Neuronal stem cell (in vitro differentiated cells): Measurements from ENCODE around the gene LPIN2.
"Not testable (repeated sequence)": the region's sequence is repeated elsewhere in the genome, so short reads cannot be mapped to it uniquely, and the experiment has no call there.

Experiments
- DNase-seq: peaks from one replicate; pipeline ENCODE4 v3.0.0-alpha.2; 2013; ENCODE audit warnings: low spot score
- H2AFZ ChIP-seq: one replicate; pipeline ENCODE4 v1.6.1; 2013; ENCODE audit warnings: mild to moderate bottlenecking, low read length, inconsistent platforms
- H2AK5ac ChIP-seq: 2 replicates; pipeline ENCODE4 v1.6.1; 2013; ENCODE audit warnings: low read depth, mild to moderate bottlenecking, inconsistent platforms, low read length, moderate library complexity, mixed read lengths
- H2BK120ac ChIP-seq: 2 replicates; pipeline ENCODE4 v1.6.1; 2013; ENCODE audit warnings: low read depth, mild to moderate bottlenecking, inconsistent platforms, low read length, moderate library complexity, mixed read lengths
- H2BK12ac ChIP-seq: one replicate; pipeline ENCODE4 v1.6.1; 2013; ENCODE audit warnings: low read length, inconsistent platforms
- H2BK15ac ChIP-seq: 2 replicates; pipeline ENCODE4 v1.6.1; 2013; ENCODE audit warnings: mild to moderate bottlenecking, low read length, inconsistent platforms, mixed read lengths
- H2BK5ac ChIP-seq: one replicate; pipeline ENCODE4 v1.6.1; 2013; ENCODE audit warnings: inconsistent platforms, mild to moderate bottlenecking, low read length, moderate library complexity
- H3K14ac ChIP-seq: one replicate; pipeline ENCODE4 v1.6.1; 2013; ENCODE audit warnings: low read length, inconsistent platforms
- H3K18ac ChIP-seq: 2 replicates; pipeline ENCODE4 v1.6.1; 2013; ENCODE audit warnings: low read length, inconsistent platforms
- H3K23ac ChIP-seq: 2 replicates; pipeline ENCODE4 v1.6.1; 2013; ENCODE audit warnings: low read depth, mild to moderate bottlenecking, mixed read lengths, low read length, inconsistent platforms; ENCODE audit not compliant: poor library complexity
- H3K27ac ChIP-seq: replicated peaks from 3 replicates; pipeline ENCODE4 v1.5.1; 2013; ENCODE audit warnings: low read length, inconsistent platforms
- H3K27me3 ChIP-seq, 3 experiments: 2 replicates each; pipeline ENCODE4 v1.6.1; 2013; ENCODE audit warnings: low read length in 3 of 3, mild to moderate bottlenecking in 2 of 3, inconsistent platforms in 1 of 3, low read depth in 1 of 3, mixed read lengths in 1 of 3, moderate library complexity in 1 of 3; ENCODE audit not compliant: control insufficient read depth in 3 of 3, insufficient read depth in 3 of 3
- H3K36me3 ChIP-seq, 2 donors: replicated peaks in 1 of 2; 2 replicates each; pipeline ENCODE4 v1.6.1; 2013; ENCODE audit warnings: low read length in 2 of 2; ENCODE audit not compliant: control insufficient read depth in 2 of 2, insufficient read depth in 2 of 2
- H3K4ac ChIP-seq: 2 replicates; pipeline ENCODE4 v1.6.1; 2013; ENCODE audit warnings: inconsistent platforms, mild to moderate bottlenecking, low read length, moderate library complexity
- H3K4me1 ChIP-seq, 2 donors: 1 replicate in 1 of 2; 2 replicates in 1 of 2; pipeline ENCODE4 v1.6.1; 2013; ENCODE audit warnings: low read length in 2 of 2, low read depth in 1 of 2; ENCODE audit not compliant: control insufficient read depth in 2 of 2, insufficient read depth in 1 of 2
- H3K4me2 ChIP-seq: one replicate; pipeline ENCODE4 v1.6.1; 2013; ENCODE audit warnings: mild to moderate bottlenecking, low read length, inconsistent platforms; ENCODE audit not compliant: insufficient read depth, poor library complexity, severe bottlenecking
- H3K4me3 ChIP-seq, 2 donors: 2 replicates each; pipeline ENCODE4 v1.5.1; 2013; ENCODE audit warnings: low read length in 2 of 2, mild to moderate bottlenecking in 2 of 2, inconsistent platforms in 1 of 2, moderate library complexity in 1 of 2
- H3K79me1 ChIP-seq: one replicate; pipeline ENCODE4 v1.6.1; 2013; ENCODE audit warnings: low read depth, mild to moderate bottlenecking, inconsistent platforms, low read length, moderate library complexity
- H3K9ac ChIP-seq: one replicate; pipeline ENCODE4 v1.6.1; 2013; ENCODE audit warnings: mild to moderate bottlenecking, low read depth, low read length, inconsistent platforms; ENCODE audit not compliant: poor library complexity
- H3K9me3 ChIP-seq, 2 donors: replicated peaks in 1 of 2; 2 replicates each; pipeline versions ENCODE3 to v1.6.1; 2013; ENCODE audit warnings: low read length in 2 of 2, mild to moderate bottlenecking in 2 of 2, inconsistent platforms in 1 of 2, low read depth in 1 of 2, mixed read lengths in 1 of 2, moderate library complexity in 1 of 2; ENCODE audit not compliant: control insufficient read depth in 2 of 2, insufficient read depth in 1 of 2
- H4K8ac ChIP-seq: one replicate; pipeline ENCODE4 v1.6.1; 2013; ENCODE audit warnings: low read depth, mild to moderate bottlenecking, inconsistent platforms, low read length, moderate library complexity
- H4K91ac ChIP-seq: one replicate; pipeline ENCODE4 v1.6.1; 2013; ENCODE audit warnings: low read length, low read depth, mild to moderate bottlenecking, inconsistent platforms; ENCODE audit not compliant: poor library complexity
- WGBS, 2 donors: extraction: QIAGEN DNeasy Blood & Tissue Kit; methylation state at CpG; one replicate each; pipeline ENCODE4 v1.1.7; 2013; ENCODE audit warnings: missing lambda C conversion rate in 2 of 2, mixed read lengths in 1 of 2; ENCODE audit not compliant: insufficient read length in 2 of 2, insufficient replicate concordance in 1 of 2; ENCODE audit errors: extremely low coverage in 2 of 2; 5-methylcytosine and 5-hydroxymethylcytosine counted together

The LPIN2 gene

DNA sequence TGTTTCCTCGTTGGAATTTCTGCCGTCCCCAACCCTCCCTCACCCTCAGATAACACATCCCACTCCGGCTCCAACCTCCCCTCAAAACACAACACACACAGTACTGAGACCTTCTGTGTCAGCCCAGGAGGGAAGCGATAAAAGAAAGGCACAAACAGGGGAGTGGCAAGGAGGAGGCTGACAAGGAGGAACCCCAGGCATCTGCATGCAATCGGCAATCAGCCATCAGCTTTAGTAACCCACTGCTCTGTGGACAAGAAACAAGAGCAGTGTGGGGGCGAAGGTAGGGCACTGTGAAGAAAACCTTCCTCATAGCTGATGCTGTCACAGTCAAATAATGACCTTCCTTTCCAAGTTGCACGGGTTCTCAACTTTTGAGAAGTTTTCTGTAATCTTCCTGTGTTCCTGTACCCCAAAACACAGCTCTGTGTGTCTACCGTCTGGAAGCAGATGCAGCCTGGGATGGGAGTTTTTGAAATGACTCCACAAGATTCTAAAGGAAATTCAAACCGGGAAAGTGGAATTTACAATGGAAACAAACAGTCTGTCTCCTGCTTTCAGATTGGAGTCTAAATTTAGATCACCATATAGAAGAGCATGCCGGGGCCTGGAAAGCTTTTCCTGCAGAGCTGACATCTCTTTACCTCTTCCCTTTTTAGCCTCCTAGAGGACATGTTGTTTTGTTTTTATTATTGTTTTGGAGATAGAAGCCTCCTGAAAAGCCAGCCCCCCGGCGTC lies 16.4 kb upstream of the LPIN2 start:
- no peak overlapping the region for H3K4me2 ChIP-seq
- H3K14ac ChIP-seq = no peak overlapping the region
- H3K27me3 ChIP-seq = no peaks in the 10 kb centered on the region
- WGBS, 2 donors = no CpG with 5 or more reads among the region's 12 CpGs
- H3K9ac ChIP-seq = no peak overlapping the region
- H2BK120ac ChIP-seq = no peak overlapping the region
- peaks cover 5 to 13% of the 10 kb centered on the region in 2 donors for H3K4me1 ChIP-seq
- no peak overlapping the region for H2BK15ac ChIP-seq
- H3K27ac ChIP-seq = peak overlapping the region; percentile 43
- peak overlapping the region; percentile 15 for H3K18ac ChIP-seq
- no peaks in the 10 kb centered on the region for H3K9me3 ChIP-seq
- no peak overlapping the region for H2BK5ac ChIP-seq
- H3K23ac ChIP-seq = no peak overlapping the region
- no peak overlapping the region for H4K91ac ChIP-seq
- DNase-seq = no peak
- H2BK12ac ChIP-seq = no peak overlapping the region
- H3K4me3 ChIP-seq = no peak overlapping the region
- H2AFZ ChIP-seq = peak overlapping the region; percentile 92
- H3K79me1 ChIP-seq = no peaks in the 10 kb centered on the region
- H2AK5ac ChIP-seq = no peak overlapping the region
- no peaks in the 10 kb centered on the region for H3K36me3 ChIP-seq
- H3K4ac ChIP-seq = no peak overlapping the region
- no peak overlapping the region for H4K8ac ChIP-seq

DNA sequence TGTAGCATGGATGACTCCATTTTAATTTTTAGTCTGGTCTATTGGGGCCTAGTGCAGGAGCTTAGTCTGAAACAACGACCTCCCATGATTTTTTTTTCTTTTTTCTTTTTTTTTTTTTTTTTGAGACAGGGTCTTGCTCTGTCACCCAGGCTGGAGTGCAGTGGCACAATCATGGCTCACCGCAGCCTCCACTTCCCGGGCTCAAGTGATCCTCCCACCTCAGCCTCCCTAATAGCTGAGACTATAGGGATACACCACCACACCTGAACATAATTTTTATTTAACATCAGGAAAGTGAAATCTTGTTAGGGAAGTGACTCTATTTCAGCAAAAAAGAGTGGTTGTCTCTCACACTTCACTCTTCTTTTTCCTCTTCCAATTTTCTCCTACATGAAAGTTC lies 15.2 kb upstream of the LPIN2 start:
- H2BK120ac ChIP-seq, H3K14ac ChIP-seq, H3K9ac ChIP-seq, H3K4ac ChIP-seq, H3K23ac ChIP-seq, H3K27me3 ChIP-seq, H4K91ac ChIP-seq, H2BK12ac ChIP-seq, DNase-seq, H2BK15ac ChIP-seq, H3K4me2 ChIP-seq, H3K9me3 ChIP-seq, H3K36me3 ChIP-seq, H4K8ac ChIP-seq, H2BK5ac ChIP-seq, H3K27ac ChIP-seq, H3K4me3 ChIP-seq, H3K79me1 ChIP-seq, H3K18ac ChIP-seq, H2AK5ac ChIP-seq: not testable (repeated sequence)
- H3K4me1 ChIP-seq = peaks cover 5 to 13% of the 10 kb centered on the region in 2 donors
- H2AFZ ChIP-seq = peak overlapping the region; percentile 81
- no CpG with 5 or more reads among the region's 3 CpGs for WGBS, 2 donors

DNA sequence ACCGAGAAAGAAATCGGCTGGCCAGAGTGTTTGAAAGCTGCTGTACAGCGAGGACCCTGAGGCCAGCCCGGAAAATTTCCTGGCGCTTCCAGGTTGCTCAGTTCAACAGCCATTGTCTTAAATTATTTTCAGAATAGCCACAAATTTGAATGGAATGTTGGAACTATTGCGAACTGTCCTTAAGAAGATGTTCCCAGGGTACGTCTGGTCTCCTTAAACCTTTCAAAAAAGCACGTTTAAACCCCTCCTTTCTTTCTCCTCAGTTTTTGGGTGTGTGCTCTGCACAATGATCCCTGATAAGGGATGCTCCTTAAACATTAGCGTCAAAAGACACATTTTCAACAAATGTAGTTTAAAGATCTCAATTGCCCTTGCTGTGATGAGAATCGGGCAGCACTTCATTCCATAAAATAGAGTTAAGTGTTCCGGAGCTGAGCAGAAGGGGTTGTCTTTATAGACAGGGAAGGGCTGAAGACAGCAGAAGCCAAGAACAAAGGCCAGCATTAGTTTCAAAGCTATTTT lies 14.5 kb upstream of the LPIN2 start:
- no peak overlapping the region for H2AK5ac ChIP-seq
- H3K27ac ChIP-seq = no peak overlapping the region
- H3K23ac ChIP-seq = no peak overlapping the region
- H4K8ac ChIP-seq = no peak overlapping the region
- no peaks in the 10 kb centered on the region for H3K27me3 ChIP-seq
- no peaks in the 10 kb centered on the region for H3K36me3 ChIP-seq
- no peaks in the 10 kb centered on the region for H3K79me1 ChIP-seq
- no peak overlapping the region for H2BK12ac ChIP-seq
- peaks cover 5 to 13% of the 10 kb centered on the region in 2 donors for H3K4me1 ChIP-seq
- no peak overlapping the region for H2BK15ac ChIP-seq
- H2BK120ac ChIP-seq = no peak overlapping the region
- WGBS, 2 donors = no CpG with 5 or more reads among the region's 11 CpGs
- no peak overlapping the region for H3K4ac ChIP-seq
- no peak overlapping the region for H3K9ac ChIP-seq
- no peak overlapping the region for H3K4me2 ChIP-seq
- no peaks in the 10 kb centered on the region for H3K9me3 ChIP-seq
- no peak overlapping the region for H4K91ac ChIP-seq
- H3K4me3 ChIP-seq = no peak overlapping the region
- H3K14ac ChIP-seq = no peak overlapping the region
- H2AFZ ChIP-seq = peak overlapping the region; percentile 81
- no peak for DNase-seq
- H2BK5ac ChIP-seq = no peak overlapping the region
- no peak overlapping the region for H3K18ac ChIP-seq

DNA sequence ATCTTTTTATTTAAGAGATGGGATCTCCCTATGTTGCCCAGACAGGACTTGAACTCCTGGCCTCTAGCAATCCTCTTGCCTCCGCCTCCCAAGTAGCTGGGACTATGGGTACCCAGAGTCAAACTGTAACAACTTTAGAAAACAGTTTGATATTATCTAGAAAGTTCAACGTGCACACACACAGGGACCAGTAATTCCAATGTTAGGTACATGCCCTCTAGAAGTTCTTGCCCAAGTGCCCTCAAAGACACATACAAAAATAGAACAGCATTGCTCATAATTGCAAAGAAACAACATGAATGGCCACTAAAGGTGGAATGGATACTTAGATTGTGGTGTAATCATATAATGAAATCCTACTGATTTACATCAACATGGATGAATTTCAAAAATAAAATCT lies 12.6 kb upstream of the LPIN2 start:
- Histone ChIP-seq H3K4me3 (no peak overlapping the region), H3K9ac (no peak overlapping the region), H3K4me1 (peaks cover 5 to 13% of the 10 kb centered on the region in 2 donors), H2BK120ac (no peak overlapping the region), H2AFZ (no peak overlapping the region), H2BK15ac (no peak overlapping the region), H4K8ac (no peak overlapping the region), H4K91ac (no peak overlapping the region), H3K9me3 (no peaks in the 10 kb centered on the region), H3K27me3 (no peaks in the 10 kb centered on the region), H3K4ac (no peak overlapping the region), H3K4me2 (no peak overlapping the region), H3K27ac (no peak overlapping the region), H2AK5ac (no peak overlapping the region), H3K18ac (no peak overlapping the region), H3K36me3 (no peaks in the 10 kb centered on the region), H3K79me1 (no peaks in the 10 kb centered on the region), H2BK12ac (no peak overlapping the region), H2BK5ac (no peak overlapping the region), H3K23ac (no peak overlapping the region), H3K14ac (no peak overlapping the region)
- no peak for DNase-seq
- no CpG with 5 or more reads among the region's 2 CpGs for WGBS, 2 donors
